GM18909 (cell line): ENCODE results near the gene GUCY2C.
A peak's percentile ranks its signal among the peaks of the same experiment; 100 is the strongest.
"Not testable (repeated sequence)": the region's sequence is repeated elsewhere in the genome, so short reads cannot be mapped to it uniquely, and the experiment has no call there.

Experiments
- ATAC-seq: cut with Tn5 transposase; IDR thresholded peaks from one replicate; pipeline ENCODE4 v1.9.1; 2021; ENCODE audit warnings: mild to moderate bottlenecking; ENCODE audit not compliant: unreplicated experiment, poor library complexity

GUCY2C gene

DNA sequence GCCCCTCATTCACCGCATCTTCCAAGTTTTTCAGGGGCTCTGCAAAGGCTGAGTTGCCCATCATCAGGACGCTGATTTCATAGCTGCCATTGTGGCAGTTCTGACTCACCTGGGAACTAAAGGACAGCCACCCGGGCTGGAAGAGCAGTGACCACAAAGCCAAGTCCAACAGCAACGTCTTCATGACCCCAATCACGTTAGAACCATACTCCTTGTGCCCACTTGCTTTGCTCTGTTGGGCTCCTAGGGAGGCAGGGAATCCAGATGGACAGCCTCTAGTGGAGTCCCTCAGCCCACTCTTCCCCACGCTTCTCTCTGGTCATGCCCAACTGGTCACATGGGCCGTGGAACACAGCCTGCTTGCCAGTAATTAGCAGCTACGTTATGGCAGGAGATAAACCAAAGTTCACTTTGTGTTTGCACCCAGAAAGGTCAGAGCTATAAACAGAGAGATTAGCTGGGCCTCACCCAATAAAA is at the start of gene GUCY2C:
TSS of gene GUCY2C (minus strand) at position 335 of the 477 bp plus-strand sequence. CDS start at position 184, 151 bp downstream.
- no peak for ATAC-seq

DNA sequence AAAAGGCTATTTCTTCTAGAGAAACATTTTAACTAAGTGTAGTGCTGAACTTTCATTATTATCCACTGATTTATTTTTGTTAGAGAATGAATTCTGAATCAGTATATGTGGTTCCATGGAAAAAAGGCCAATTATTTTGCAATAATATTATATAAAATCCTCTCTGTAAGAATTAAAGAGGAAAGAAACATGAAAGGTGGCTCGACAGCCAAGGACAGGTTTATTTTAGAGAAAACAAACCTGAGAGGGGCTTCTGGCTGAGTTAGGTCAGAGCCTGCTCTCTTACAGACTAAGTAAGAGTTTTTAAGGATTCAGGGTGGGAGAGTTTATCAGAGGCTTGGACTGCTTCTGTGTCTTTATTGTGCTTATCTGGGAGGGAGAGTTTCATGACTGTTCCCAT is 46.7 kb upstream of the GUCY2C start:
- ATAC-seq, result no peak

DNA sequence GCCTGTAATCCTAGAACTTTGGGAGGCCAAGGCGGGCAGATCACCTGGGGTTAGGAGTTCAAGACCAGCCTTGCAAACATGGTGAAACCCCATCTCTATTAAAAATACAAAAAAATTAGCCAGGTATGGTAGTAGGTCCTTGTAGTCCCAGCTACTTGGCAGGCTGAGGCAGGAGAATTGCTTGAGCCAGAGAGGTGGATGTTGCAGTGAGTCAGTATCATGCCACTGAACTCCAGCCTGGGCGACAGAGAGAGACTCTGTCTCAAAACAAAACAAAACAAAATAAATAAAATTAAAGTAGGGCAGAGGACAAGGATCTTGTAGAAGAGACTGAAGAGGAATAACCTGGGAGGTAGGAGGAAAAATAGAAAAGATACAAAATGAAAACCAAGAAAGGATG is 45.5 kb upstream of the GUCY2C start:
- ATAC-seq, result no peak

GRCh38 chr12:14741153-14741552 is 44.8 kb upstream of the GUCY2C start:
- no peak for ATAC-seq

- not testable (repeated sequence) for ATAC-seq
These were observed 40.0 kb upstream of the GUCY2C start for GRCh38 chr12:14736441-14736840.

GRCh38 chr12:14731821-14732220 is 35.4 kb upstream of the GUCY2C start:
- ATAC-seq, result no peak

DNA sequence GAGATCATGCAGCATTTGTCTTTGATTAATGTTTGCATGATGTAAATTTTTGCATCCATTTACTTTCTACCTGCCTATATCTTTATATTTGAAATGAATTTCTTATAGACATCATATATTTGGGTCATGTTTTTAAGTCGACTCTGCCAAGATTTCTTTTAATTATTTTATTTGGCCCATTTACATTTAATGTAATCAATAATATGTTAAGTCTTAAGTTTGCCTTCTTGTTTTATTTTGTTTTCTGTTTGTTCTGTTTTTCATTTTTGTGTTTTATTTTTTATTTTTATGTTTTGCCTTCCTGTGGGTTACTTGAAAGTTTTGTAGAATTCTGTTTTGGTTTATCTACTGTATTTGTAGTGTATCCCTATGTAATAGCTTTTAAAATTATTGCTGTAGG is 33.2 kb upstream of the GUCY2C start:
- no peak for ATAC-seq

- no peak for ATAC-seq
These were observed 27.4 kb upstream of the GUCY2C start for GRCh38 chr12:14723763-14724162.

DNA sequence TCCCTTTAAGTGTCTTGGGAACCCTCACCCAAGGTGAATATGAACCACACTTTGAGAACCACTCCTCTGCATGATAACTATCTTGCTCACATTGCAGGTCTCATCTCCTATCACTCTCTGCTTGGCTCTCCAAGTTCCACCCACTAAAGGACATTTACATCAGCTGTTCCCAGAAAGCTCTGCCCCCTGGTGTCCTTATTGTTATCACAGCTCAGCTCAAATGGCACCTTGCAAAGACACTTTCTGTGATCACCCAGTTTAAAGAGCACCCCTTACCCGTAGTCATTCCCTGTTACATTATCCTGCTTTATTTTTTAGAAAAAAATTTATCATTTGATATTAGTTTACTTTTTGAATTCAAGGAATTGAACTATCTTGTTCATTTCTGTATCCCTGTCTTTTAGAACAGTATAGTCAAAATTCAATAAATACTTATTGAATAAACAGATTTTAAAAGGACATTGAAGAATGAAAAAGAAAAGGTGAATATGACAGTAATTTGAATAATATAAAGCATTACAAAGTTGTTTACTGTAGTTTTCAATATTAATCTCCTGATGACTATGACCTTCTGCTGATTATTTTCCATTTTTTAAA is 20.5 kb upstream of the GUCY2C start:
- peak; percentile 78 for ATAC-seq

DNA sequence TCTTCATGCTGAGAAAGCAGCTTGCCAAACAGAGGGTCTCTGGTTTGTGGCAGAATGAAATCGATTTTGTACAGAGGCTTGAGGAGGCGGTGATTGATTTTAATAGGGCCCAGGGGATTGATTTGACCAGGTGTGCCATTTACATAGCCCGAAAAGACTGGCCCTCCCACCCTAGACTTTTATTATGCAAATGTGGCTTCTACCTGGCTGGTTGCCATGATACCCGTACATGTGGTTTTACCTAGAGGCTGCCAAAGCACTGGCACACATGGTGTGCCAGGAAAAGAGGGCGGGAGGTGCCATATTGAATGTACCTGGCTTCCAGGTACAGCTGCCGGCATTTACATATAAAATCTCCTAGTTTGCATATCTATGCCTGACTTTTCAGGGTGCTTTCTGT is 18.0 kb upstream of the GUCY2C start:
- ATAC-seq, result no peak

- no peak for ATAC-seq
These were observed 14.4 kb upstream of the GUCY2C start for GRCh38 chr12:14710632-14711320.

- ATAC-seq, result no peak
These were observed 5.6 kb upstream of the GUCY2C start for GRCh38 chr12:14701809-14702568.

- no peak for ATAC-seq
These were observed 4.5 kb upstream of the GUCY2C start for GRCh38 chr12:14700935-14701334.

- no peak for ATAC-seq
These were observed 3.5 kb upstream of the GUCY2C start for GRCh38 chr12:14699923-14700322.

DNA sequence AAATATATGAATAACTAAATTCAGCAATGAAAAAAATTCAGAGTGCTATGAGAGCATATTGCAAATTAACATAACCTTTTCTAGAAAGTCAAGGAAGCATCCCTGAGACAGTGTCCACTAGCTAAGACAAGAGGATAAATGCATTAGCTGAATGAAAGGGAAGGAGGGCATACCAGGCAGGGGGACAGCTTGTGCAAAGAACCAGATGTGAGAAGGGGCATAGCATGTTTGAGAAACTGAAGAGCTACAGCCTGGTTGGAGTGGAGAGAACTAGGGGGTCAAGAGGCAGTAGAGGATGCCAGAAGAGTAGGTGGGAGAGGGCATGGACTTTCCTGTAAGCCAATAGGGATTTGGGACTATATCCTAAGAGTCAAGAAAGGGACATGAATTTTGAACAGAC is 2.2 kb upstream of the GUCY2C start:
- no peak for ATAC-seq

DNA sequence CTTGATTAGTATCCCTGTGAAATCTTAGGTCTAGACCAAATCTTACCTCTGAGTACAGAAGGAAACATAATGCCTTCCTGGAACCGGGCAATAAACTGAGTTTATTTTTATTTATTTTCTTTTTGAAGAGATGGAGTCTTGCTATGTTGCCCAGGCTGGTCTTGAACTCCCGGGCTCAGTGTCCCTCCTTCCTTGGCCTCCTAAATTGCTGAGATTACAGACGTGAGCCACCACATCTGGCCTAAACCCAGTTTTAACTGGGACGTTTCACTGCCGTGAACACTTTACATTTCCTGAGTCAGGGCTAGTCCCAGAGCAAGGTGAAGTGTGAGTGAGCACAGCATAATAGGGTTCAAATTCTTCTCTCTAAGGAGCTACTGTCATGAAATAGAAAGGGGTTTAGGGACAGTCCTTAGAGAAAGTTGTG is 671 bp downstream of the GUCY2C start:
- ATAC-seq, result no peak

DNA sequence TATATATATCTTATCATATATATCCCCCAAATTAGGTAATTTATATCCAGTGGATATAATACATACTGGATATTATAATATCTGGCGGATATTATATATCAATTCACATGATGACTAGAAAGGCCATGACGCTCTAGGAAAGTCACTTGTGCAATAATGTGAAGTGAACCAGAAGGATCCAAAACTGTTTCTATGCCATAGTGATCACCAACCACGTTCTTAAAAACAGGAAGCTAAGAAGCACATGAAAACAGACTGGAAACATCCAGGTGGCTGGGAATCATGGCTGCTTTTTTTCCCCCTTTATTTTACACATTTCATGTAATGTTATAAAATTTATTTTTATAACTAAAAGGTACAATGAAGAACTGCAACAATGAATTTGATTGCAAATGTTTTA is 1.4 kb downstream of the GUCY2C start:
- no peak for ATAC-seq

DNA sequence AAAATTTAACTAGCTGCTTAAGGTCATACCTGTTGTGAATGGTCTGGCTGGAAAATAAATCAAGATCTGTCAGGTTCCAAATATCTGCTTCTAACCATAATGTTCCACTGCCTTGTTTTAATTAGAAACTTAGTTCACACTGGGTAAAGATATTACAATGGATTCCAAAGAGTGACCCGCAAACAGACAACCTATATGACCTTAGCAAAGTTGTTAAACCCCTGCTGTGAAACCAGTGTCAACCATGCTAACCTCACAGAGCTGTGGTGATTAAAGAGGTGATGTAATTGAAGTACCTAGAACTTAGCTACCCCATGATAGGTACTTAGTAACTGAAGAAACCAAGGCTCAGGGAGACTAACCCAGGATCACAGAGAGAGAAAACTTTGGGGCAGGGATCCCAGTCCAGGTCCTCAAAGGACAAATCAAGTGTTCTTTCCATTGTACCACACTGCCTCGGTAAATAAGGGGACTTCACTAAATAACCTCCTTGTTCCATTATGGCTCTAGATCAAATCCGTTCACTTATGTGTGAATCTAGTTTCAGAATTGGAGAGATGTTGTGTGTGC is 2.2 kb downstream of the GUCY2C start:
- ATAC-seq, result no peak

DNA sequence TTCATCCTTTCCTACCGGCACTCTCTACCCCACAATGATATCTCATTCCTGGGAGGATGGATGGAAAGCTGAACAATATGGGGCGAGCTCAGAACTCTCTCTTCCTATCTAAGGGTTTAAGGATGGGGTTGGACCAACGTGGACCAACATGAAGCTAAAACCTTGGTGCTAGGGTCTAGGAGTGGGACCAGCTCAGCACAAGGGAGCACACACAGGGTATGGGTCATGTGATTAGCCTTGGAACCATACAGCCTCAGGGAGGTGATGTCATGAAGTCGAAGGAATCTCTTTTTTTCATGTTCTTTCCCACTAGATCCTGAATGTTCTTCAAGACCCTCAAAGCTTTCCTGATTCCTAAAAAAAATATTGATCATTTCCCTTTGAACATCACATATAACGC is 3.3 kb downstream of the GUCY2C start:
- no peak for ATAC-seq

DNA sequence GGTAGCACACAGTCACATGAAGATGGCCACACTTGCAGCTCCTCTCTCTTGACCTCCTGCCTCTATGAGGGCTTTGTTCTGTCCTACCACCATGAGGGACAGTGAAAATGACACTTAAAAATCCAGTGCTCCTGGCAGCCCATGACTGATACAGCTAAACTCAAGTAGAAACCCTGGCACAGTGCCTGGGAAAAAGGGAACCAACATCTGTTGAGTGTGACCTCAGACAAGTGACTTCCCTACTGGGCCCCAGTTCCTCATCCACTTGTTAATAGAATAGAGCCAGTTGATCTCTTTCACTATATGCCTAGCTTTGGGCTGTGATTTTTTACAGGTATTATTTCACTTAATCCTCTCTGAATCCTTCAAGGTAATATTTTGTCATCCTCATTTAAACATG is 4.8 kb downstream of the GUCY2C start:
- no peak for ATAC-seq

- no peak for ATAC-seq
These were observed 6.4 kb downstream of the GUCY2C start for GRCh38 chr12:14689996-14690395.
